Natural killer cell (primary cell): ENCODE results near the gene FFAR1. TPM values are rescaled to one million over a fixed set of nuclear protein-coding genes. Genes with fewer than 3 reads are reported as not detected.

ENCODE experiments used
- ATAC-seq, 3 donors: fragments of 150-1000 bp in 2 of 3; fragments of 200-7000 bp in 1 of 3; cut with Tn5 transposase; 1 replicate in 1 of 3; 2 replicates in 2 of 3; pipeline ENCODE4 v1.10.0; 2021; ENCODE audit warnings: mild to moderate bottlenecking in 2 of 3, moderate library complexity in 2 of 3
- DNase-seq, 2 donors: peaks; one replicate each; pipeline versions ENCODE4 v3.0.0 to v3.0.0-alpha.2; 2013 to 2021; ENCODE audit warnings: mixed read lengths in 1 of 2
- H3K27ac ChIP-seq: one replicate; pipeline ENCODE4 v1.5.1; 2013; ENCODE audit warnings: mild to moderate bottlenecking, low read length
- H3K27me3 ChIP-seq: one replicate; pipeline ENCODE4 v1.6.1; 2013; ENCODE audit warnings: low read length; ENCODE audit not compliant: control insufficient read depth, insufficient read depth
- H3K36me3 ChIP-seq: one replicate; pipeline ENCODE4 v1.6.1; 2013; ENCODE audit warnings: low read length; ENCODE audit not compliant: control insufficient read depth, insufficient read depth
- H3K4me1 ChIP-seq: one replicate; pipeline ENCODE4 v1.6.1; 2013; ENCODE audit warnings: low read length; ENCODE audit not compliant: control insufficient read depth, insufficient read depth
- H3K4me3 ChIP-seq: one replicate; pipeline ENCODE4 v1.5.1; 2013; ENCODE audit warnings: low read length
- H3K9me3 ChIP-seq: one replicate; pipeline ENCODE4 v1.6.1; 2013; ENCODE audit warnings: low read length; ENCODE audit not compliant: control insufficient read depth, insufficient read depth
- H3K27ac Mint-ChIP-seq, 2 donors: one replicate each; pipeline ENCODE4 v1.8.0; 2022; ENCODE audit warnings: mild to moderate bottlenecking in 2 of 2, mixed read lengths in 2 of 2, moderate library complexity in 1 of 2
- H3K27me3 Mint-ChIP-seq, 2 donors: one replicate each; pipeline ENCODE4 v1.8.0; 2022; ENCODE audit warnings: low read depth in 2 of 2, mixed read lengths in 2 of 2
- H3K36me3 Mint-ChIP-seq: one replicate; pipeline ENCODE4 v1.8.0; 2022; ENCODE audit warnings: mixed read lengths
- H3K4me1 Mint-ChIP-seq, 2 donors: one replicate each; pipeline ENCODE4 v1.8.0; 2022; ENCODE audit warnings: mixed read lengths in 2 of 2
- H3K4me3 Mint-ChIP-seq: one replicate; pipeline ENCODE4 v1.8.0; 2022; ENCODE audit warnings: mild to moderate bottlenecking, moderate library complexity, mixed read lengths
- H3K9me3 Mint-ChIP-seq, 2 donors: one replicate each; pipeline ENCODE4 v1.8.0; 2022; ENCODE audit warnings: mixed read lengths in 2 of 2
- CTCF ChIP-seq: fragments of 200-600 bp; IDR thresholded peaks from one replicate; pipeline ENCODE4 v1.8.0; 2022; ENCODE audit warnings: antibody characterized with exemption
- WGBS: methylation state at CpG from one replicate; pipeline ENCODE4 v1.1.7; 2013; ENCODE audit warnings: missing lambda C conversion rate; ENCODE audit not compliant: insufficient coverage; 5-methylcytosine and 5-hydroxymethylcytosine counted together
- intact Hi-C: fragments of 100-400 bp; cut with micrococcal nuclease; formaldehyde crosslinking; loops from one replicate; pipeline ENCODE4 v1.14.2; 2022
- total RNA-seq, 4 donors: library from RNA; stranded (reverse); fragments of 120-200 nt in 1 of 4; gene quantifications; one replicate each; pipeline versions ENCODE4 v1.2.3 to v1.2.4, GENCODE V29; 2013 to 2022

Gene FFAR1
- total RNA-seq, 3 donors from 2014 or later (not counting 1 experiment from before 2014, with no cell fraction given): 0.30 to 0.47 TPM; not detected in 1

- Histone ChIP-seq H3K27ac (no peak overlapping the region), H3K27me3 (no peaks in the 10 kb centered on the region), H3K9me3 (no peaks in the 10 kb centered on the region), H3K4me3 (no peak overlapping the region), H3K4me1 (peaks cover 19% of the 10 kb centered on the region), H3K36me3 (no peaks in the 10 kb centered on the region)
- Mint-ChIP-seq H3K9me3 (no peaks in the 10 kb centered on the region), H3K36me3 (no peaks in the 10 kb centered on the region), H3K4me1 (peaks cover 0 to 5% of the 10 kb centered on the region in 2 donors), H3K27me3 (no peaks in the 10 kb centered on the region), H3K4me3 (no peak overlapping the region), H3K27ac (no peak overlapping the region)
- intact Hi-C loops: no loop called here
- no peak for TF ChIP-seq CTCF
- DNase-seq: peak in 1 of 2 donors; percentile 34
- ATAC-seq: peak in 1 of 3 donors; percentile 52
- 86% methylated on average over 45 of the region's 55 CpGs for WGBS
These were observed 48.0 kb upstream of the FFAR1 start for GRCh38 chr19:35299523-35300338.

- Mint-ChIP-seq H3K27me3 (no peaks in the 10 kb centered on the region), H3K36me3 (no peaks in the 10 kb centered on the region), H3K4me3 (no peak overlapping the region), H3K9me3 (no peaks in the 10 kb centered on the region), H3K27ac (no peak overlapping the region), H3K4me1 (peaks cover 0 to 5% of the 10 kb centered on the region in 2 donors)
- DNase-seq (no peak), ATAC-seq (no peak)
- Histone ChIP-seq H3K4me3 (no peak overlapping the region), H3K9me3 (no peaks in the 10 kb centered on the region), H3K27me3 (no peaks in the 10 kb centered on the region), H3K27ac (no peak overlapping the region), H3K36me3 (no peaks in the 10 kb centered on the region), H3K4me1 (peaks cover 18% of the 10 kb centered on the region)
- intact Hi-C loops: no loop called here
- no peak for TF ChIP-seq CTCF
- WGBS: 91% methylated on average over 10 of the region's 10 CpGs
These were observed 47.4 kb upstream of the FFAR1 start for GRCh38 chr19:35300339-35300649.

- H3K9me3 ChIP-seq: no peaks in the 10 kb centered on the region
- no peak overlapping the region for H3K4me3 ChIP-seq
- WGBS: 92% methylated on average over 2 of the region's 2 CpGs
- no peaks in the 10 kb centered on the region for H3K27me3 Mint-ChIP-seq
- H3K36me3 ChIP-seq: no peaks in the 10 kb centered on the region
- no peak for ATAC-seq
- no peaks in the 10 kb centered on the region for H3K36me3 Mint-ChIP-seq
- no peaks in the 10 kb centered on the region for H3K4me1 Mint-ChIP-seq
- no peaks in the 10 kb centered on the region for H3K9me3 Mint-ChIP-seq
- peaks cover 1% of the 10 kb centered on the region for H3K4me1 ChIP-seq
- H3K4me3 Mint-ChIP-seq: no peak overlapping the region
- TF ChIP-seq CTCF: no peak
- no peak overlapping the region for H3K27ac Mint-ChIP-seq
- H3K27me3 ChIP-seq: no peaks in the 10 kb centered on the region
- no peak overlapping the region for H3K27ac ChIP-seq
- intact Hi-C loops: no loop called here
- no peak for DNase-seq
These were observed 45.7 kb upstream of the FFAR1 start for GRCh38 chr19:35301961-35302360.

GRCh38 chr19:35302446-35302845 lies 45.3 kb upstream of the FFAR1 start:
- Histone ChIP-seq H3K27ac (no peak overlapping the region), H3K27me3 (no peaks in the 10 kb centered on the region), H3K36me3 (no peaks in the 10 kb centered on the region), H3K9me3 (no peaks in the 10 kb centered on the region), H3K4me3 (no peak overlapping the region), H3K4me1 (no peaks in the 10 kb centered on the region)
- H3K4me1 Mint-ChIP-seq: no peaks in the 10 kb centered on the region
- no peaks in the 10 kb centered on the region for H3K36me3 Mint-ChIP-seq
- 88% methylated on average over 16 of the region's 16 CpGs for WGBS
- no peak overlapping the region for H3K27ac Mint-ChIP-seq
- ATAC-seq: no peak
- H3K27me3 Mint-ChIP-seq: no peaks in the 10 kb centered on the region
- TF ChIP-seq CTCF: no peak
- no peaks in the 10 kb centered on the region for H3K9me3 Mint-ChIP-seq
- intact Hi-C loops: no loop called here
- no peak overlapping the region for H3K4me3 Mint-ChIP-seq
- DNase-seq: no peak
